ENCODE data around the gene RAD51B.

DNA sequence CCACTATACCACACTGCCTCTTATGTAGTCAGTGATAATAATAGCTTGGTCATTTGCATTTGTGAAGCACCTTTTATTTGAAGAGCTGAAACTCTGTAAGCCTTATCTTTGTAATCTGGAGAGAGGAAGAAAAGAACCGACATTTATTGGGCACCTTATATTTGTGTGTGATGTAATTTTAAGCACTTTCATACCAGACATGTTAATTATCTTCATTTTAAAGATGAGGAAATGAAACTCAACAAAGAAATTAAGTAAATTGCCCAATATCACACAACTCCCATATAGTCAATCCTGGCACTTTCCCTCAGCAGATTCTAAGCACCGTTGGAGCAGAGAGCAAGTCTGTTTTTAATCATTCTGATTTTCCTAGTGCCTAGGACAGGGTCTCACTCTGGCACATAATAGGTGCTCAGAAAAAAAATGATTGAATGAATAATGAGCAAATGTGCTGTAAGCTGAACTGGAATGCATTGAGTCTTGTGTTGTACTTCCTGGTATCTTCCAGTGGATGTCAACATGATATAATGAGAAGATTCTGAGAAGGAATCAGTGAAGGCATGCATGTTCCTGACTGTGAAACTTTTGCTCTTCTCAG is 554.4 kb downstream of the RAD51B start:
- no peak for TF ChIP-seq EP300 (IDR thresholded peaks at IDR 0.05)
- TF ChIP-seq, protein P1, sequence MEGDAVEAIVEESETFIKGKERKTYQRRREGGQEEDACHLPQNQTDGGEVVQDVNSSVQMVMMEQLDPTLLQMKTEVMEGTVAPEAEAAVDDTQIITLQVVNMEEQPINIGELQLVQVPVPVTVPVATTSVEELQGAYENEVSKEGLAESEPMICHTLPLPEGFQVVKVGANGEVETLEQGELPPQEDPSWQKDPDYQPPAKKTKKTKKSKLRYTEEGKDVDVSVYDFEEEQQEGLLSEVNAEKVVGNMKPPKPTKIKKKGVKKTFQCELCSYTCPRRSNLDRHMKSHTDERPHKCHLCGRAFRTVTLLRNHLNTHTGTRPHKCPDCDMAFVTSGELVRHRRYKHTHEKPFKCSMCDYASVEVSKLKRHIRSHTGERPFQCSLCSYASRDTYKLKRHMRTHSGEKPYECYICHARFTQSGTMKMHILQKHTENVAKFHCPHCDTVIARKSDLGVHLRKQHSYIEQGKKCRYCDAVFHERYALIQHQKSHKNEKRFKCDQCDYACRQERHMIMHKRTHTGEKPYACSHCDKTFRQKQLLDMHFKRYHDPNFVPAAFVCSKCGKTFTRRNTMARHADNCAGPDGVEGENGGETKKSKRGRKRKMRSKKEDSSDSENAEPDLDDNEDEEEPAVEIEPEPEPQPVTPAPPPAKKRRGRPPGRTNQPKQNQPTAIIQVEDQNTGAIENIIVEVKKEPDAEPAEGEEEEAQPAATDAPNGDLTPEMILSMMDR (IDR thresholded peaks at IDR 0.05), result no peak

Data from upper lobe of left lung (tissue), 4 donors.